IPS-15b (cell line): ENCODE measurements around the gene DNAH3.
A peak's percentile ranks its signal among the peaks of the same experiment; 100 is the strongest.
"Not testable (repeated sequence)": the region's sequence is repeated elsewhere in the genome, so short reads cannot be mapped to it uniquely, and the experiment has no call there.

Experiments used
- H3K27me3 ChIP-seq: one replicate; pipeline ENCODE4 v1.6.1; 2013; ENCODE audit warnings: low read length; ENCODE audit not compliant: control insufficient read depth, insufficient read depth
- H3K36me3 ChIP-seq: one replicate; pipeline ENCODE4 v1.6.1; 2013; ENCODE audit warnings: low read length; ENCODE audit not compliant: control insufficient read depth, insufficient read depth
- H3K4me1 ChIP-seq: one replicate; pipeline ENCODE4 v1.6.1; 2013; ENCODE audit warnings: mild to moderate bottlenecking, low read length; ENCODE audit not compliant: control insufficient read depth, insufficient read depth
- H3K4me3 ChIP-seq: one replicate; pipeline ENCODE4 v1.5.1; 2013; ENCODE audit warnings: low read depth, low read length
- H3K9ac ChIP-seq: one replicate; pipeline ENCODE4 v1.6.1; 2013; ENCODE audit warnings: low read depth, mild to moderate bottlenecking, low read length
- H3K9me3 ChIP-seq: one replicate; pipeline ENCODE4 v1.6.1; 2013; ENCODE audit warnings: mild to moderate bottlenecking, low read length; ENCODE audit not compliant: control insufficient read depth, insufficient read depth

DNAH3 gene

DNA sequence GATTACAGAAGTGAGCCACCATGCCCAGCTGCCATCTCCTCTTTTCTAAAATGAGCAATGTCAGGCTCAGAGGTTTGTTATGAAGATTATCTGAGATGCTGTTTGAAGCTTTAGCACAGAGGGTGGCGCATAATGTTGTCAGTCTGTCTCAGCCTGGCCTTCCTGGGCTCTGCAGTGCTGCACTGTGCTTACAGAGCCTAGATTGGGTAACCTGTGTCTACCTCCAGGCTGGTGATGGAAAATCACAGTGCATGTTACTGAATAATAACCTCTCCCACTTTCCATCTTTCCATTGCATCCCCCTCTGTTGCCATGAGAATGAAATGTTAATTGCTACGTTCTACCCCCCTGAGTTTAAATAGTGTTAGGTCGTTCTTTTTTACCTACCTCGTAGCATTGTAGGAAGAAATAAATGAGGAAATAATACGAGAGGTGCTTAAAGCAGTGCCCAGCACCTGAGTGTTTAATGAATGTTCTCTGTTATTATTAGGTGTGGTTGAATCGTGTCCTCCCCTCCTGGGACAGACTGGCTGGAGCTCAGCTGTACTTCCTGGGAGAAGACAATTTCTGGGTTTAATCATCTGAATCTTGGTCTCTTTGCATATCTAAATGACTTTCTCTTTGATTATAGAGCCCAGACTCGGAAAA lies 14.0 kb upstream of the DNAH3 start:
- H3K4me1 ChIP-seq = peaks cover 3% of the 10 kb centered on the region
- peaks cover 24% of the 10 kb centered on the region for H3K36me3 ChIP-seq
- H3K9me3 ChIP-seq = no peaks in the 10 kb centered on the region
- no peak overlapping the region for H3K9ac ChIP-seq
- no peaks in the 10 kb centered on the region for H3K27me3 ChIP-seq
- no peak overlapping the region for H3K4me3 ChIP-seq

DNA sequence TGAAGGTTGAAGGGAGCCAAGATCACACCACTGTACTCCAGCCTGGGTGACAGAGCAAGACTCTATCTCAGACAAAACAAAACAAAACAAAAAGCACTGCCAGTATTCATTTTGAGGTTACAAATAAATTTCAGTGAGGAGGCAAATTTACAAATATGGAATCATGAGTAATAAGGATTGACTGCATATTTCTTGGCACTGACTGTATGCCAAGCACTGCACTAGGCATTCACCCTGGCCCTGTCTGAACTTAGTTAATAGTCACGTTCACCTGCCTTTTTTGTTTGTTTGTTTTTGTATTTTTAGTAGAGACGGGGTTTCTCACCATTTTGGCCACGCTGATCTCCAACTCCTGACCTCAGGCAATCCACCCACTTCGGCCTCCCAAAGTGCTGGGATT lies 12.9 kb upstream of the DNAH3 start:
- Histone ChIP-seq H3K9me3 (no peaks in the 10 kb centered on the region), H3K36me3 (peaks cover 24% of the 10 kb centered on the region), H3K4me3 (no peak overlapping the region), H3K9ac (no peak overlapping the region), H3K4me1 (peaks cover 3% of the 10 kb centered on the region), H3K27me3 (no peaks in the 10 kb centered on the region)

- no peak overlapping the region for H3K4me3 ChIP-seq
- peaks cover 3% of the 10 kb centered on the region for H3K27me3 ChIP-seq
- H3K36me3 ChIP-seq = peaks cover 24% of the 10 kb centered on the region
- no peaks in the 10 kb centered on the region for H3K9me3 ChIP-seq
- no peak overlapping the region for H3K9ac ChIP-seq
- peaks cover 9% of the 10 kb centered on the region for H3K4me1 ChIP-seq
These were observed 12.1 kb upstream of the DNAH3 start for GRCh38 chr16:21162661-21163151.

DNA sequence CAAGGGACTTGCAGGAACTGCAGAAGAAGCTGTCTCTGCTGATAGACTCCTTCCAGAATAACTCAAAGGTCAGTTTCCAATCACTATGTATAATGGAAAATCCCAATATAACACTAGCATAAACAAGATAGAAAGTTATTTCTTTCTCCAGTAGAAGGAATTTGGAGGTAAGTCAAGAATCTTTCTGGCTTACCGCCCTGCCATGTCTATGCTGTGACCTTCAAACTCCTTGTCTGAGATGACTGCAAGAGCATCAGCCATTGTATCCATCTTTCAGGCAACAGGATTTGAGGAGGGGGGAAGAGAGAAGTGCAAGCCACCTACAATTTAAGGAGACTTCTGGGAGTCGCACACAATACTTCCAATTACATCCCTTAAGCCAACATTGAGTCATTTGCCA lies 10.6 kb upstream of the DNAH3 start:
- H3K9me3 ChIP-seq = no peaks in the 10 kb centered on the region
- H3K27me3 ChIP-seq = peaks cover 3% of the 10 kb centered on the region
- H3K36me3 ChIP-seq = peaks cover 16% of the 10 kb centered on the region
- H3K4me1 ChIP-seq = peaks cover 9% of the 10 kb centered on the region
- no peak overlapping the region for H3K4me3 ChIP-seq
- H3K9ac ChIP-seq = no peak overlapping the region

- peaks cover 13% of the 10 kb centered on the region for H3K36me3 ChIP-seq
- no peak overlapping the region for H3K4me3 ChIP-seq
- H3K4me1 ChIP-seq = peaks cover 9% of the 10 kb centered on the region
- no peak overlapping the region for H3K9ac ChIP-seq
- H3K27me3 ChIP-seq = peaks cover 3% of the 10 kb centered on the region
- H3K9me3 ChIP-seq = no peaks in the 10 kb centered on the region
These were observed 9.6 kb upstream of the DNAH3 start for GRCh38 chr16:21160276-21160675.

GRCh38 chr16:21159281-21159951 lies 8.8 kb upstream of the DNAH3 start:
- Histone ChIP-seq H3K4me3 (peak overlapping the region; percentile 91), H3K9ac (peak overlapping the region; percentile 72), H3K4me1 (peaks cover 9% of the 10 kb centered on the region), H3K27me3 (peaks cover 3% of the 10 kb centered on the region), H3K9me3 (no peaks in the 10 kb centered on the region), H3K36me3 (peaks cover 12% of the 10 kb centered on the region)

DNA sequence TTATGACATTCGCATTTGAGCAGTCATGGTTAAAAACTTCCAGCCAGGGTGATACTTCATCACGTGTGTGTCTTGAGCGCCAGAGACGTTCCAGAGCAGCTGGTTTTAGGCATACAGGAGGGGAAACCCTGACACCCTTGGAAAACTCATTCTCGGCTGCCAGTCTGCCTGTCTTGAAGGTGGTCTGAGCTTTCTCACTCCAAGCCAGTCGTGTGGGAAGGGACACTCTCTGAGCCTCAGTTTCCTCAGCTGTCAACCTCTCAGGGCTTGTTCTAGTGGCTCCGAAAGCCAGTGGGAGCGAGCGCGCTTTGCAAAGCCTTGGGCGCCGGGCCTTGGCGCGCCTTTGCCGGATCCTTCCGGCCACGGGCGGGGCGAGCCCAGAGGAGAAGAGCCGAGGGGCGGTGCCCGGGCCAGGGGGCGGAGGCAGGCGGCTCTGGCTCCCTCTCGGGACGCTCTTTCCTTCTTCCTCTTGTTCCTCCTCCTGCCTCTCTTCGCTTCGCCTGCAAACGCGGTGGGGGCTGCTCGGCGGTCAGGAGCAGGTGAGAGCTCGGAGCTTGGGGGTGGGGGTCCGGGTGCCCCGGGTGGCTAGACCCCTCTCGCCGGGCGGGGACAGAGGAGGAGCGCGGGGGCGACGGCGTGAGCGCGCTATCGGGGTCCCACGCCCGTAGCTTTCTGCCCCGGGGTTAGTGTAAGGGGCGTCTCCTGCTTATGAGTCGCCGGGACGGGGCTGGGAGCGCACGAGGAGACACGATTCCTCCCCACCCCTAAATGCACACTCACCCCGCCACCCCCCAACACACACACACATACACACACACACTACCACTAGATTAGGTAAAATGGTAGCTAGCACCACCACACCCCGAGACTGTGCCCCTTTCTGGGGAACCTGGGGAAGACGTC lies 7.8 kb upstream of the DNAH3 start, which contains the start of gene LDAF1:
Gene LDAF1, plus strand, starts transcription at position 467 of the 903 bp plus-strand sequence. CDS start 2,509 bp downstream, outside the sequence.
- peaks cover 12% of the 10 kb centered on the region for H3K36me3 ChIP-seq

DNA sequence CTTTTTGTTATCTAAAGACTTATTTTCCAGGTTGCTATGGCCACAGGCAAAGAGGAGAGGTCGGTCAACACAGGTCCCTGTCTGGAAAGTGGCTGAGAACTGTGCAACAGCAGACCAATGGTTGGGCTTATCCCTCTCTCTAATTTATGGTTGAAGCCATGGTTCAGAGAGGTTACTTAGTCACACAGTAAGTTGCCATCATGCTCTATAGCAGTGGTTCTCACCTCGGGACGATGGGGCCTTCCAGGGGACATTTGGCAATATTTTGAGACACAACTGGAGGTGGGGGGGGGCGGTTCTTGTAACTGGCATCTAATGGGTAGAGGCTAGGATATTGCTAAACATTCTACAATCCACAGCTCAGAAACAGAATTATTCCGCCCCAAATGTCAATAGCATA lies 7.0 kb upstream of the DNAH3 start:
- Histone ChIP-seq H3K4me1 (peaks cover 9% of the 10 kb centered on the region), H3K27me3 (peaks cover 3% of the 10 kb centered on the region), H3K36me3 (peaks cover 3% of the 10 kb centered on the region), H3K4me3 (no peak overlapping the region), H3K9me3 (no peaks in the 10 kb centered on the region), H3K9ac (no peak overlapping the region)

More for the DNA sequence above, 7.8 kb upstream of the DNAH3 start, which contains the start of gene LDAF1:
- H3K4me3 ChIP-seq = peak within 1 kb of the TSS; percentile 91
- no peaks in the 10 kb centered on the region for H3K9me3 ChIP-seq
- H3K9ac ChIP-seq = peak within 1 kb of the TSS; percentile 72
- peaks cover 3% of the 10 kb centered on the region for H3K27me3 ChIP-seq
- peaks cover 9% of the 10 kb centered on the region for H3K4me1 ChIP-seq

DNA sequence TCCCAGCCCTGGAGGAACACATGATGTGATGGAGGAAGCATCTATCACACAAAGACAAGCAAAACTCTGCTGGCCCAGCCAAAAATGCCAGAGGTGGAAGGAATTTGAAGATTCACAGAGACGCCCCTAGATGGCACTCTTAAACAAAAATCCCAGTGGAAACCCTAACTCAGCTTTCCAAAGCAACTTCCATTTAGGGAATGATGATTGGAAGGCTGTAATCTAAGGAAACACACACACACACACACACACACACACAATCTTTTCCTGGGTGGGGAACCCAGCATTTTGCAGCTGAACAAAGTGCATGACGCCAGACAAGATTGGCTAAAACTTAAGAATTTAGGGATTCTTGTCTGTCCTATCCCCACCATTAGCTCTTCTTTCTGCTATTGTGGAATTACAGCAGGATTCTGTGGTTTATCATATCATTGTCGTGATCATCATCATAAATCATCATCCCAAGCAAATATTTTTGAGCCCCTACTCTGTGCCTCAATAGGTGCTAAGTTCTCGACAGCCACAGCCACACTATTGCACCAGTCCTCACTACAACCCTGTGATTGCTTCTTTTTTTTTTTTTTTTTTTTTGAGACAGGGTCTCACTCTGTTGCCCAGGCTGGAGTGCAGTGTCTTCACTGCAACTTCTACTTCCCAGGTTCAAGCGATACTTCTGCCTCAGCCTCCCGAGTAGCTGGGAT lies 6.3 kb upstream of the DNAH3 start:
- Histone ChIP-seq H3K4me1 (peaks cover 9% of the 10 kb centered on the region), H3K27me3 (peaks cover 3% of the 10 kb centered on the region), H3K9me3 (no peaks in the 10 kb centered on the region), H3K9ac (no peak overlapping the region), H3K4me3 (no peak overlapping the region), H3K36me3 (peaks cover 3% of the 10 kb centered on the region)

GRCh38 chr16:21156011-21156410 lies 5.4 kb upstream of the DNAH3 start:
- not testable (repeated sequence) for H3K4me3 ChIP-seq, H3K9me3 ChIP-seq, H3K27me3 ChIP-seq, H3K36me3 ChIP-seq, H3K9ac ChIP-seq, H3K4me1 ChIP-seq

- H3K4me1 ChIP-seq, H3K4me3 ChIP-seq, H3K36me3 ChIP-seq, H3K9me3 ChIP-seq, H3K9ac ChIP-seq, H3K27me3 ChIP-seq: not testable (repeated sequence)
These were observed 2.6 kb upstream of the DNAH3 start for GRCh38 chr16:21153124-21153729.
